Endothelial cell of umbilical vein (primary cell): ENCODE data around the gene LGALS7B.

Experiments used
- CTCF ChIP-seq, 2 donors: IDR thresholded peaks; 1 replicate in 1 of 2; 2 replicates in 1 of 2; pipeline ENCODE4 v1.5.1; 2011; ENCODE audit warnings: low read length in 2 of 2, mild to moderate bottlenecking in 2 of 2, moderate library complexity in 2 of 2, control low read depth in 1 of 2, inconsistent platforms in 1 of 2, low read depth in 1 of 2; ENCODE audit not compliant: insufficient read depth in 1 of 2; ENCODE audit errors: extremely low read depth in 1 of 2
- EZH2 ChIP-seq: IDR thresholded peaks from 2 replicates; pipeline ENCODE4 v1.6.1; 2012; ENCODE audit warnings: borderline replicate concordance, low read depth, mild to moderate bottlenecking, moderate library complexity, low read length, inconsistent platforms; ENCODE audit not compliant: severe bottlenecking
- FOS ChIP-seq: IDR thresholded peaks from 2 replicates; pipeline ENCODE4 v1.6.1; 2011; ENCODE audit warnings: mild to moderate bottlenecking, low read length, moderate library complexity, borderline replicate concordance; ENCODE audit not compliant: insufficient read depth
- GATA2 ChIP-seq: IDR thresholded peaks from 2 replicates; pipeline ENCODE4 v1.7.0; 2011; ENCODE audit warnings: low read depth, mild to moderate bottlenecking, moderate library complexity, mixed read lengths, low read length; ENCODE audit not compliant: insufficient read length, insufficient read depth
- JUN ChIP-seq: IDR thresholded peaks from 2 replicates; pipeline ENCODE4 v1.6.1; 2011; ENCODE audit warnings: borderline replicate concordance, low read depth; ENCODE audit not compliant: insufficient read length, insufficient read depth
- MAX ChIP-seq: IDR thresholded peaks from 2 replicates; pipeline ENCODE4 v1.6.1; 2011; ENCODE audit not compliant: insufficient read depth, insufficient read length
- MYC ChIP-seq: IDR thresholded peaks from one replicate; pipeline ENCODE4 v1.6.1; 2011; ENCODE audit warnings: mild to moderate bottlenecking, low read depth, low read length
- POLR2A ChIP-seq: IDR thresholded peaks from 2 replicates; pipeline ENCODE4 v1.6.1; 2012; ENCODE audit warnings: low read depth, mild to moderate bottlenecking, control low read depth, low read length
- POLR2AphosphoS5 ChIP-seq: IDR thresholded peaks from 2 replicates; pipeline ENCODE4 v1.6.1; 2012; ENCODE audit warnings: low read depth, mild to moderate bottlenecking, control low read depth, low read length, moderate library complexity; ENCODE audit not compliant: insufficient read depth

DNA sequence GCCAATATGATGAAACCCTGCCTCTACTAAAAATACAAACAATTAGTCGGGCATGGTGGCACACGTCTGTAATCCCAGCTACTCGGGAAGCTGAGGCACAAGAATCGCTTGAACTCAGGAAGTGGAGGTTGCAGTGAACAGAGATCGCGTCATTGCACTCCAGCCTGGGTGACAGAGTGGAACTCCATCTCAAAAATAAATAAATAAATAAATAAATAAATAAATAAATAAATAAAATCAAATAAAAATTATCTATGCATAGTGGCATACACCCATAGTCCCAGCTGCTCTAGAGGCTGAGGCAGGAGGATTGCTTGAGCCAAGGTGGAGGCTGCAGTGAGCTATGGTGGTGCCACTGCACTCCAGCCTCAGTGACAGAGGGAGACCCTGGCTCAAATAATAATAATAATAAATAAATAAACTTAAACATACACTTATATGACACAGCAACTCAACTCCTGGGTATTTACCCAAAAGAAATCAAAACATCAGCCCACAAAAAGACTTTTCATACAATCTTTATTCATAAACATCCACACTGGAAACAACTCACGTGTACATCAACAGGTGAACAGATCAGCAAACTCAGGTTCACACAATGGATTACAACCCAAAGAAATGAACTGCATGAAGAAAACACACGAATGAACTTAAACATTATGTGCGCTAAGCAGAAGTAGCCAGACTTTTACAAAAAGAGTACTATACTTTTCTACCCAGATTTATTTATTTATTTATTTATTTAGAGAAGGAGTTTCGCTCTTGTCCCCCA, 22.5 kb upstream of the LGALS7B start:
- TF ChIP-seq CTCF (IDR thresholded peaks at IDR 0.05; ENCODE audit: extremely low read depth in 1 of 2, insufficient read depth in 1 of 2, low read depth in 1 of 2, low read length in 2 of 2), result no peak
- no peak for TF ChIP-seq FOS
- no peak for TF ChIP-seq POLR2A
- no peak for TF ChIP-seq POLR2AphosphoS5
- no peak for TF ChIP-seq MAX
- TF ChIP-seq MYC, result no peak
- TF ChIP-seq EZH2, result no peak
- no peak for TF ChIP-seq GATA2
- no peak for TF ChIP-seq JUN
